HG03521 (cell line): Measurements from ENCODE around the gene TRPC4AP.
"Not testable (repeated sequence)": the region's sequence is repeated elsewhere in the genome, so short reads cannot be mapped to it uniquely, and the experiment has no call there.

Experiments used
- ATAC-seq: cut with Tn5 transposase; IDR thresholded peaks from one replicate; pipeline ENCODE4 v1.9.1; 2021; ENCODE audit warnings: mild to moderate bottlenecking, moderate library complexity; ENCODE audit not compliant: unreplicated experiment

TRPC4AP gene

GRCh38 chr20:35106827-35107380, 14.3 kb upstream of the TRPC4AP start:
- no peak for ATAC-seq

- ATAC-seq: no peak
Measured at GRCh38 chr20:35104685-35105295, 12.2 kb upstream of the TRPC4AP start.

- no peak for ATAC-seq
Measured at GRCh38 chr20:35101620-35102019, 9.0 kb upstream of the TRPC4AP start.

- no peak for ATAC-seq
Measured at GRCh38 chr20:35093267-35093884, 769 bp upstream of the TRPC4AP start.

- peak; percentile 14 for ATAC-seq
Measured at GRCh38 chr20:35091816-35092523, 637 bp downstream of the TRPC4AP start.

- no peak for ATAC-seq
Measured at GRCh38 chr20:35088231-35089145, 4.1 kb downstream of the TRPC4AP start.

GRCh38 chr20:35087791-35088190, 4.8 kb downstream of the TRPC4AP start:
- no peak for ATAC-seq

GRCh38 chr20:35087355-35087754, 5.3 kb downstream of the TRPC4AP start:
- no peak for ATAC-seq

GRCh38 chr20:35085477-35086225, 7.0 kb downstream of the TRPC4AP start:
- no peak for ATAC-seq

GRCh38 chr20:35084998-35085397, 7.6 kb downstream of the TRPC4AP start:
- no peak for ATAC-seq

- not testable (repeated sequence) for ATAC-seq
Measured at GRCh38 chr20:35080348-35080642, 12.3 kb downstream of the TRPC4AP start.

- no peak for ATAC-seq
Measured at GRCh38 chr20:35079472-35080347, 12.9 kb downstream of the TRPC4AP start.

GRCh38 chr20:35077872-35078271, 14.7 kb downstream of the TRPC4AP start:
- no peak for ATAC-seq

GRCh38 chr20:35077341-35077740, 15.3 kb downstream of the TRPC4AP start:
- ATAC-seq: no peak

GRCh38 chr20:35071436-35072153, 21.0 kb downstream of the TRPC4AP start:
- ATAC-seq: not testable (repeated sequence)

- no peak for ATAC-seq
Measured at GRCh38 chr20:35066194-35066593, 26.4 kb downstream of the TRPC4AP start.

- no peak for ATAC-seq
Measured at GRCh38 chr20:35065181-35065580, 27.4 kb downstream of the TRPC4AP start.

GRCh38 chr20:35063168-35063567, 29.4 kb downstream of the TRPC4AP start:
- no peak for ATAC-seq

- ATAC-seq: no peak
Measured at GRCh38 chr20:35062478-35062877, 30.1 kb downstream of the TRPC4AP start.
